ENCODE data around the gene SIVA1. TPM values are rescaled to one million over a fixed set of nuclear protein-coding genes. Genes with fewer than 3 reads are reported as not detected.

Gene SIVA1
- total and polyA plus RNA-seq, 2 of the 8 experiments (the other 6 are each of a cell fraction or from before 2014, with no cell fraction given) = 123 to 589 TPM

GRCh38 chr14:104735830-104736642, 16.9 kb upstream of the SIVA1 start:
- peaks cover 0 to 9% of the 10 kb centered on the region in 2 experiments for H4K20me1 ChIP-seq (replicated peaks in 1 of 2; ENCODE audit: control insufficient read depth in 1 of 2, insufficient read depth in 2 of 2, low read length in 2 of 2)
- POLR2A ChIA-PET (ENCODE audit: partially characterized antibody) = interaction anchor here (0.7 to 2.1 kb wide), 4 partner anchors 9 to 53 kb away, joined by 3 to 6 read pairs (median 4); no protein-coding TSS in a partner anchor
- H3K9me3 ChIP-seq (ENCODE audit: insufficient read depth in 2 of 2, low read depth in 1 of 2, low read length in 1 of 2) = no peaks in the 10 kb centered on the region
- H2BK5ac ChIP-seq (ENCODE audit: low read depth, low read length) = no peak overlapping the region
- H3K23ac ChIP-seq (ENCODE audit: insufficient read length) = no peak overlapping the region
- no peaks in the 10 kb centered on the region for H3K79me1 ChIP-seq (ENCODE audit: low read depth, low read length)
- no peak overlapping the region for H3K18ac ChIP-seq (ENCODE audit: extremely low read depth, low read length)
- H3K23me2 ChIP-seq (ENCODE audit: low read depth, low read length) = no peaks in the 10 kb centered on the region
- no peak for FAIRE-seq
- peaks cover 0 to 4% (median 0%) of the 10 kb centered on the region in 4 experiments; a peak in 1 of 8 replicates for H3K36me3 ChIP-seq (ENCODE audit: control insufficient read depth in 2 of 4, insufficient read depth in 4 of 4, low read length in 3 of 4)
- H3K4ac ChIP-seq (replicated peaks; ENCODE audit: insufficient read length, low read depth, low read length) = no peak overlapping the region
- no peak overlapping the region for H2AFZ ChIP-seq (ENCODE audit: low read length)
- H3K9ac ChIP-seq (replicated peaks in 1 of 4; ENCODE audit: extremely low read depth in 1 of 4, low read depth in 3 of 4, low read length in 3 of 4) = no peak overlapping the region; a peak in 1 of 7 replicates
- H3K4me1 ChIP-seq (replicated peaks in 1 of 4; ENCODE audit: control insufficient read depth in 3 of 4, insufficient read depth in 4 of 4, low read length in 3 of 4) = no peaks in the 10 kb centered on the region; a peak in 2 of 7 replicates
- H4K5ac ChIP-seq (ENCODE audit: insufficient read length, low read depth, low read length) = no peak overlapping the region
- no peak overlapping the region for H2BK20ac ChIP-seq (ENCODE audit: low read length)
- no peaks in the 10 kb centered on the region for H3K79me2 ChIP-seq (ENCODE audit: control insufficient read depth in 1 of 2, insufficient read depth in 2 of 2, low read length in 2 of 2)
- no peak overlapping the region for H3K27ac ChIP-seq (ENCODE audit: low read depth, low read length)
- peaks cover 0 to 5% (median 0%) of the 10 kb centered on the region in 4 experiments; a peak in 2 of 7 replicates for H3K27me3 ChIP-seq (replicated peaks in 1 of 4; ENCODE audit: control insufficient read depth in 3 of 4, extremely low read depth in 1 of 4, insufficient read depth in 3 of 4, low read length in 3 of 4)
- no peak overlapping the region for H3K56ac ChIP-seq (replicated peaks; ENCODE audit: insufficient read length, low read depth, low read length)
- no peak overlapping the region for H3K14ac ChIP-seq (ENCODE audit: insufficient read length)
- H2BK15ac ChIP-seq (ENCODE audit: low read length) = no peak overlapping the region
- CTCF ChIA-PET (ENCODE audit: partially characterized antibody) = interaction anchor here (0.7 to 4.6 kb wide), 4 partner anchors 10 to 1045 kb away, joined by 3 to 18 read pairs (median 6); partner anchors contain the start of gene ADSS1
- H4K8ac ChIP-seq (ENCODE audit: extremely low read depth, insufficient read depth, low read length) = peak overlapping the region; percentile 68; the same call in 1 of the 2 replicates
- 94% methylated on average over 26 of the region's 26 CpGs; no CpG with 5 or more reads in 1 of the 2 experiments for WGBS, 2 experiments (ENCODE audit: extremely low coverage in 1 of 2, insufficient coverage in 1 of 2, insufficient read length in 1 of 2, insufficient replicate concordance in 2 of 2, low coverage in 1 of 2, low lambda C conversion rate in 2 of 2, missing lambda C conversion rate in 1 of 2)
- DNase-seq (ENCODE audit: low read depth in 1 of 2, low spot score in 2 of 2) = no peak
- H2BK120ac ChIP-seq (replicated peaks; ENCODE audit: low read depth, low read length) = no peak overlapping the region
- no peak overlapping the region for H2AK5ac ChIP-seq (ENCODE audit: low read depth, low read length)
- H2BK12ac ChIP-seq (ENCODE audit: low read depth, low read length) = no peak overlapping the region
- no peak overlapping the region for H3K4me2 ChIP-seq (ENCODE audit: insufficient read depth in 1 of 2, low read depth in 2 of 2, low read length in 2 of 2)
- no peak overlapping the region for H4K91ac ChIP-seq (replicated peaks; ENCODE audit: insufficient read length, low read length)
- no peak overlapping the region for H3K4me3 ChIP-seq (ENCODE audit: extremely low read depth in 1 of 4, insufficient read depth in 2 of 4, low read depth in 3 of 4, low read length in 4 of 4)
- no peak for TF ChIP-seq JUN (IDR thresholded peaks at IDR 0.05; ENCODE audit: low read depth, low read length)
- no peak for TF ChIP-seq SIX5 (IDR thresholded peaks at IDR 0.05; ENCODE audit: low read depth, low read length)
- TF ChIP-seq SP1 (IDR thresholded peaks at IDR 0.05; ENCODE audit: low read depth, low read length) = no peak
- TF ChIP-seq NANOG (IDR thresholded peaks at IDR 0.05; ENCODE audit: insufficient read depth, low read depth, low read length, poor library complexity, severe bottlenecking) = no peak
- TF ChIP-seq BCL11A (IDR thresholded peaks at IDR 0.05; ENCODE audit: low read depth in 2 of 2, low read length in 2 of 2) = no peak
- no peak for TF ChIP-seq FOSL1 (IDR thresholded peaks at IDR 0.05; ENCODE audit: insufficient read depth, low read depth, low read length)
- no peak for TF ChIP-seq ZNF274 (IDR thresholded peaks at IDR 0.05; ENCODE audit: borderline replicate concordance, extremely low read depth, low read length)
- no peak for TF ChIP-seq GABPA (IDR thresholded peaks at IDR 0.05; ENCODE audit: borderline replicate concordance, insufficient read depth, low read length)
- TF ChIP-seq RAD21 (IDR thresholded peaks at IDR 0.05 in 1 of 2, conservative IDR thresholded peaks at IDR 0.05 in 1 of 2; ENCODE audit: low read depth in 2 of 2, low read length in 2 of 2) = no peak
- no peak for TF ChIP-seq PHF8 (conservative IDR thresholded peaks at IDR 0.05; ENCODE audit: low read depth, low read length)
- no peak for TF ChIP-seq HDAC2 (IDR thresholded peaks at IDR 0.05; ENCODE audit: borderline replicate concordance in 1 of 2, low read depth in 2 of 2, low read length in 2 of 2)
